HG03521 (cell line): Measurements from ENCODE around the gene JAG1.
"Not testable (repeated sequence)": the region's sequence is repeated elsewhere in the genome, so short reads cannot be mapped to it uniquely, and the experiment has no call there.

Experiments used
- ATAC-seq: cut with Tn5 transposase; IDR thresholded peaks from one replicate; pipeline ENCODE4 v1.9.1; 2021; ENCODE audit warnings: mild to moderate bottlenecking, moderate library complexity; ENCODE audit not compliant: unreplicated experiment

JAG1 gene

GRCh38 chr20:10590446-10590845 is 83.4 kb downstream of the JAG1 start:
- ATAC-seq: not testable (repeated sequence)
